Mesothelial cell of epicardium (in vitro differentiated cells): Measurements from ENCODE around the gene MSANTD2. TPM values are rescaled to one million over a fixed set of nuclear protein-coding genes. Genes with fewer than 3 reads are reported as not detected.
A peak's percentile ranks its signal among the peaks of the same experiment; 100 is the strongest.

Experiments used
- DNase-seq, 2 experiments: peaks; one replicate each; pipeline ENCODE4 v3.0.0; 2021; ENCODE audit warnings: low spot score in 2 of 2; ENCODE audit not compliant: unreplicated experiment in 2 of 2
- H3K27ac Mint-ChIP-seq: 2 replicates; pipeline ENCODE4 v1.8.0; 2021; ENCODE audit warnings: mixed read lengths
- H3K27me3 Mint-ChIP-seq: 2 replicates; pipeline ENCODE4 v1.8.0; 2021; ENCODE audit warnings: low read depth, mixed read lengths
- H3K36me3 Mint-ChIP-seq: 2 replicates; pipeline ENCODE4 v1.8.0; 2021; ENCODE audit warnings: mixed read lengths
- H3K4me1 Mint-ChIP-seq: 2 replicates; pipeline ENCODE4 v1.8.0; 2021; ENCODE audit warnings: mixed read lengths
- H3K4me3 Mint-ChIP-seq: 2 replicates; pipeline ENCODE4 v1.8.0; 2021; ENCODE audit warnings: mild to moderate bottlenecking, moderate library complexity, mixed read lengths
- H3K9me3 Mint-ChIP-seq: 2 replicates; pipeline ENCODE4 v1.8.0; 2021; ENCODE audit warnings: mixed read lengths
- CTCF ChIP-seq: fragments of 200-600 bp; sonication (generic); IDR thresholded peaks from one replicate; pipeline ENCODE4 v1.5.0; 2021; ENCODE audit warnings: antibody characterized with exemption; ENCODE audit not compliant: unreplicated experiment
- total RNA-seq: library from RNA; stranded (reverse); gene quantifications from 3 replicates; pipeline ENCODE4 v1.2.1, GENCODE V29; 2021

MSANTD2 gene
- total RNA-seq, 1 donor from 2014 or later, result 37.3 TPM

- peak in 1 of 2 experiments; percentile 77 for DNase-seq
- H3K9me3 Mint-ChIP-seq, result no peaks in the 10 kb centered on the region
- peak; percentile 64 for TF ChIP-seq CTCF
- H3K36me3 Mint-ChIP-seq, result no peaks in the 10 kb centered on the region
- peaks cover 91% of the 10 kb centered on the region for H3K27me3 Mint-ChIP-seq
- H3K4me3 Mint-ChIP-seq, result peak overlapping the region; percentile 64
- peaks cover 23% of the 10 kb centered on the region for H3K4me1 Mint-ChIP-seq
- no peak overlapping the region for H3K27ac Mint-ChIP-seq
Measured at GRCh38 chr11:124758355-124759265, 41.6 kb downstream of the MSANTD2 start.

DNA sequence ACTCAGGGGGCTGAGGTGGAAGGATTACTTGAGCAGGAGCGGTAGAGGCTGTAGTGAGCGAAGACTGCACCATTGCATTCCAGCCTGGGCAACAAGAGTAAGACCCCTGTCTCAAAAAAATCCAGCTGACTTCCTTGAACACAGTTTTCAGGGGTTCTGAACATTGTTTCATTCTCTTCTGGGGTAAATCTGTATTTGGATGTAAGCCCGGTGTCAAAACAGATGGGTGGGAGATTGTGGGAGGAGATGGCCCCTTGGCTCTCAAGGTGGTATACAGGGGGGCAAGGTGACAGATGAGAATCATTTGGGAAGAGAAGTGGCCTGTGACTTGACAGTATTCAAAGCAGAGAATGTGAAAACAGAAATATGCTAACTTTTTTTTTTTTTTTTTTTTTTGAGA lies 42.9 kb downstream of the MSANTD2 start:
- peaks cover 94% of the 10 kb centered on the region for H3K27me3 Mint-ChIP-seq
- TF ChIP-seq CTCF, result no peak
- no peak overlapping the region for H3K4me3 Mint-ChIP-seq
- H3K27ac Mint-ChIP-seq, result no peak overlapping the region
- H3K4me1 Mint-ChIP-seq, result peaks cover 19% of the 10 kb centered on the region
- DNase-seq, result no peak
- H3K9me3 Mint-ChIP-seq, result no peaks in the 10 kb centered on the region
- H3K36me3 Mint-ChIP-seq, result no peaks in the 10 kb centered on the region

DNA sequence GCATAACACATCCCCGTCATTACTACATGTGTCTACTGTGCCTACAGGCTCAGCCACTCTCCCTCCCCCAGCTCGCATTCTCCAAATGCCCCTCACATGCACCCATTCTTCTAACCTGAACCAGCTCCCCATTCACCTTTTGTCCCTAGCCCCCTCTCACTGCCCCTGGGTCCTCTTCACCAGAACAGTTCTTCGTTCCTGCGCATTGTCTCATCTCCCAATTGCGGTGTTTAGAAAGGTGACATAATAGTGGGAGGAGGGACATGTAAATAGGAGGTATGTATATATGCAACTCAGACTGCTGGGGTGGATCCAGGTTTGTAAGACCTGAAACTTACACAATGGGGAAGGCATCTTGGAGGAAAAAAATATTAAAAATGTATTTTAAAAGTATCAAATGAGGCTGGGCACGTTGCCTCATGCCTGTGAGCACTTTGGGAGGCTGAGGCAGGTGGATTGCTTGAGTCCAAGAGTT lies 43.4 kb downstream of the MSANTD2 start:
- H3K9me3 Mint-ChIP-seq, result no peaks in the 10 kb centered on the region
- no peak overlapping the region for H3K27ac Mint-ChIP-seq
- peaks cover 19% of the 10 kb centered on the region for H3K4me1 Mint-ChIP-seq
- no peaks in the 10 kb centered on the region for H3K36me3 Mint-ChIP-seq
- DNase-seq, result no peak
- TF ChIP-seq CTCF, result no peak
- H3K4me3 Mint-ChIP-seq, result no peak overlapping the region
- peaks cover 95% of the 10 kb centered on the region for H3K27me3 Mint-ChIP-seq

GRCh38 chr11:124756033-124756752 lies 44.0 kb downstream of the MSANTD2 start:
- no peak for DNase-seq
- Mint-ChIP-seq H3K27me3 (peaks cover 93% of the 10 kb centered on the region), H3K36me3 (no peaks in the 10 kb centered on the region), H3K27ac (no peak overlapping the region), H3K9me3 (no peaks in the 10 kb centered on the region), H3K4me3 (no peak overlapping the region), H3K4me1 (peaks cover 19% of the 10 kb centered on the region)
- TF ChIP-seq CTCF, result no peak

DNA sequence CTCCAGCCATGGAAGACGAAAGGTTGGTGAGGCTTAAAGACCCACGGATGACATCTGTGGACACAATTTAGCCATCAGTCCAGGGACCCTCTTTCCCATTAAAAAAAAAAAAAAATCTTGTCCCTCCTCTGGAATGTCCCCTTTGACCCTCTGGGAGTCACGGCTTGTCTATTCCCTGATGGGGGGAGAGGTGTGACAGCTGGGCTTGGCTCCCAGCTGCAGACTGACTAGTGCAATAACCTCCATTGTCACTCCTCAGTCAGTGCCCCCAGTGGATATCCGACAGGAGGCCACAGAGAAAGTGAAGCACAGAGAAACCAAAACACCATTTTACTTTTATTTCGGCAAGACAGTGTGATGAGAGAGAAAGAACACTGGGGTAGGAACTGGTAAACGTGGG lies 45.5 kb downstream of the MSANTD2 start:
- Mint-ChIP-seq H3K27me3 (peaks cover 93% of the 10 kb centered on the region), H3K4me1 (peaks cover 14% of the 10 kb centered on the region), H3K4me3 (no peak overlapping the region), H3K27ac (no peak overlapping the region), H3K36me3 (no peaks in the 10 kb centered on the region), H3K9me3 (no peaks in the 10 kb centered on the region)
- no peak for TF ChIP-seq CTCF
- no peak for DNase-seq
